Measurements from ENCODE around the gene CHL1. TPM values are rescaled to one million over a fixed set of nuclear protein-coding genes. Genes with fewer than 3 reads are reported as not detected.

The CHL1 gene
- total RNA-seq, 1 experiment from 2014 or later: not detected

GRCh38 chr3:396293-396692, 199.7 kb downstream of the CHL1 start:
- DNase-seq: no peak
- no peaks in the 10 kb centered on the region for H3K27me3 ChIP-seq
- H3K36me3 ChIP-seq: no peaks in the 10 kb centered on the region
- H3K9me3 ChIP-seq: no peaks in the 10 kb centered on the region
- H3K4me3 ChIP-seq: no peak overlapping the region

DNA sequence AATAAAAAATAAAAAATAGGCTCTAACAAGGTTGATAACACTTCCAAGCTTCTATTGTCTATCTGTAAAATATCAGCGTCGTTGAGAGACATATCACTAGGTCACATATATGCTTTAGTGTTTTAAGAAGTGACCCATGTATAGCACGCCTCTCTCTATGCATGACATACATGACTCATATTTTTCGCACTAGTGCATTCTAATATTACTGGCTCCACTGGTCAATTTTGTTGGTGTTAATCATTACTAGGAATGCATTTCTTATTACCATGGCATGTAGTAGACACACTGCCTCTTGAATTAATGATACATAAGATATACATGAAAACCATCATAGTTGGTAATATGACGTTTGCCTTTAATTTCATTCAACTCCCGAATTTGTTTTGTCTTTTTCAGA, 203.1 kb downstream of the CHL1 start:
- Histone ChIP-seq H3K36me3 (no peaks in the 10 kb centered on the region), H3K27me3 (no peaks in the 10 kb centered on the region)
- no peak for DNase-seq

DNA sequence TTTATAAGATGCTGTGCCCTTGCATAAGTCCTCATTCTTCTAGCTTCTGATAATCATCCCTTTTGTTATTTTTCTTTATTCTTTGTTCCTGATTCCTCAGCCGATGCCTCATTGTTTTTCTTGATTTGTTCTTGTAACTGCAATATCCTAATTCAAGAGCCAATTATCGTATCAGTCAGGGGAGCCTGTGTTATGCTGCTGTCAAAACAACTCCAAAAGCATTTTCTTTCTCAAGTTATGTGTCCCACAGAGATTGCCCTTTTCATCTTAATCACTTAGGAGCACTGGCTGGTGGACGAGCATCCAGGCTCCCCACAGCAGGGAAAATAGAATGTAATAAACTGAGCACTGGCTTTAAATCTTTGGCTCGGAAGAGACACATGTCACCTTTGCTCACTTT, 207.3 kb downstream of the CHL1 start:
- Histone ChIP-seq H3K36me3 (no peaks in the 10 kb centered on the region), H3K27me3 (no peaks in the 10 kb centered on the region), H3K9me3 (no peaks in the 10 kb centered on the region), H3K4me3 (no peak overlapping the region)
- no peak for DNase-seq

More for the DNA sequence above, 203.1 kb downstream of the CHL1 start:
- no peak overlapping the region for H3K4me3 ChIP-seq
- H3K9me3 ChIP-seq: no peaks in the 10 kb centered on the region

GRCh38 chr3:409011-409410, 212.4 kb downstream of the CHL1 start:
- H3K9me3 ChIP-seq: no peaks in the 10 kb centered on the region
- DNase-seq: no peak
- no peaks in the 10 kb centered on the region for H3K36me3 ChIP-seq
- no peaks in the 10 kb centered on the region for H3K27me3 ChIP-seq
- no peak overlapping the region for H3K4me3 ChIP-seq

DNA sequence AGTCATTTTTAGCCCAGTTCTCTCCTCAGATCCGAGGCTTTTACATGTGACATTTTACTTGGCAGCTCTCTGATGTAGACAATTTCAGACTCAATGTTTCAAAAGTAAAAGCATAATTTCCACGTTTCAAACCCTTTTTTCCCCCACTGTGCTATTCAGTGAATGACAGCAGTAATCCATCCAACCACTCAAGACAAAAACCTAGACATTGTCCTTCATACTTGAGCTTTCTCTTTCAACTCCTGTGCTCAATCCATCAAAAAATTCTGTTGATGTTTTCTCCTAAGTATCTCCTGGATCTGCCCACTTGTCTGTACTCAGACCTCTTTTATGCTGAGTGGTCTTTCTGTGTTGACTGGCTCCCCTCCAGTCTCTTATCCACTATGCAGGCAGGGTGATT, 214.7 kb downstream of the CHL1 start:
- Histone ChIP-seq H3K27me3 (no peaks in the 10 kb centered on the region), H3K4me3 (no peak overlapping the region), H3K36me3 (no peaks in the 10 kb centered on the region), H3K9me3 (no peaks in the 10 kb centered on the region)
- no peak for DNase-seq

DNA sequence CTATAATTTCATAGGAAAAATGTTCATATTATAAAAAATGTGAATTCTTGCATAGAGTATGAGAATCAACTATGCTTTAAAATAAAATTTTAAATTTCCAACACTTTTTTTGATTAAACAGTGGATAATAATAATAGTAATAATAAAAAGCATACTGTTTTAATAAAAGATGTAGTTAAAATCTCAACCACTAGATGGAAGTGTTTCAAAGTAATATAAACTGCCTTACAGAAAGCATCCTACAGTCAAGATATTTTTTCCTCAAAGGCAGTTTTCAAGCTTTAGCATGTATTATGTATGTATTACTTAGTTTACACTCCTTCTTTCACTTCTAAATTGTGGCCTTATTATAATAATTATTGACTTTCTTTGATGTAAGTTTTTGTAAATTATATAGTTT, 217.5 kb downstream of the CHL1 start:
- H3K27me3 ChIP-seq: no peaks in the 10 kb centered on the region
- H3K4me3 ChIP-seq: no peak overlapping the region
- no peaks in the 10 kb centered on the region for H3K9me3 ChIP-seq
- H3K36me3 ChIP-seq: no peaks in the 10 kb centered on the region
- no peak for DNase-seq

DNA sequence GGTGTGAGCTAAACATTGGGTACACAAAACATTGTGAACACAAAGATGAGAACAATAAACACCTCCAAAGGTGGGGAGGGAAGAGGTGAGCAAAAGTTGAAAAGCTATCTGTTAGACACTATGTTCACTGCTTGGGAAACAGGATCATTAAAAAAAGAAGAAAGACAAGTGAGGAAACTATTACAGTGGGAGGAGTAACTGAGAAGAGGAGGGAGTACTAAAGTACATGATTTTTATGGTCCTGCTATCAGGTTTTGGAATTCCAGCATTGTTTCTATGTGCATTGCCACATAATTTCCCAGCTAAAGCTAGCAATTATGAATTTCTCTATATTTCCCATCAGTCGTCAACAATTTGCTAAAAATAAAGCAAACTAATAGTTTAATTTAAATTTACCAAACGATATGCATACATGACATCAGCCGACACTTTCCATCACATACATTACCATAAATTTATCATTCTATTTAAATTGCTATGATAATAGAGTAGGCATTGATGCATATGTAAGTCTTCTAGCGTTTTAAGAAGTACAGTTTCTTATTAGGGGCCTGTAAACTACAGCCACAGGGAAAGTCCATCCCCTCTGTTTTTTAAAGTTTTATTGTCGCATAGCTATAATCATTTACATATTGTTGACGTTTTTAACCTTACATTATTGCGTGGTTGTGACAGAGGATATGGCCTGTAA, 221.8 kb downstream of the CHL1 start:
- Histone ChIP-seq H3K9me3 (no peaks in the 10 kb centered on the region), H3K4me3 (no peak overlapping the region), H3K27me3 (no peaks in the 10 kb centered on the region), H3K36me3 (no peaks in the 10 kb centered on the region)
- DNase-seq: no peak

DNA sequence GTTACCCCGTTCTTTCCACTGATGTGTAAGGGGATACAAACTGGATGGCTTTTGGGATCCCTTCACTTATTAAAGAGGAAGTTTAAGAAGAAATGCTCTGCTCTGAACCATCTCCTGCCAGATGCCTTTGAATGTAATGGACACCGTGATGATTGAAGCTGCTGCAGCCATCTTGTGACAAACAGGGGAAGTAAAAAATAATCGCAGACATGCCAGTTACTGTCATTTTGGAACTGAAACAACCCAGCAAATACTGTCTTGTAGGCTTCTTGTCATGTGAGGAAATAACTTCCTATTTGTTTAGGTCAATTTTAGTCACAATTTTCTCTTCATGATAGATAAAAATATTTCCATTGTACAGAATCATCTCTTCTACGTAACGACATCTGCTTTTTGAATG, 224.0 kb downstream of the CHL1 start:
- no peaks in the 10 kb centered on the region for H3K36me3 ChIP-seq
- no peaks in the 10 kb centered on the region for H3K27me3 ChIP-seq
- no peaks in the 10 kb centered on the region for H3K9me3 ChIP-seq
- no peak overlapping the region for H3K4me3 ChIP-seq
- no peak for DNase-seq

DNA sequence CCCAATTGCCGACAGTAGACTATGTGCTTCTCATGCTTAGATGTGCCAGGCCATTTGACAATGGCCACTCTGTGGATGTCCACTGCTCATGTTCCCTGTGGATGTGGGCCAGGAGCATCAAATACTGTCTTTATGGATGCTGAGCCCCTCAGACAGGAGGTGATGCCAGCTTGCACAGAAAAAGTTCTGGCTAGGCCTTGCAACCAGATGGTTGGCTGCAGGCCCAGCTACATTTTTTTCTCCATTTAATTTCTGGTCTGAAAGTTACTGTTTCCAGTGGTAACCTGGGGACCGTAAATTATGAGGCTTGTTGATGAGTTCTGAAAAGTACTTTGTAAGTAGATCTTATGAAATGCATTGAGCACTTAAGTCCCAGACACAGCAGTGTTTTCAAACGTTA, 228.5 kb downstream of the CHL1 start:
- no peaks in the 10 kb centered on the region for H3K27me3 ChIP-seq
- no peak for DNase-seq
- no peaks in the 10 kb centered on the region for H3K9me3 ChIP-seq

DNA sequence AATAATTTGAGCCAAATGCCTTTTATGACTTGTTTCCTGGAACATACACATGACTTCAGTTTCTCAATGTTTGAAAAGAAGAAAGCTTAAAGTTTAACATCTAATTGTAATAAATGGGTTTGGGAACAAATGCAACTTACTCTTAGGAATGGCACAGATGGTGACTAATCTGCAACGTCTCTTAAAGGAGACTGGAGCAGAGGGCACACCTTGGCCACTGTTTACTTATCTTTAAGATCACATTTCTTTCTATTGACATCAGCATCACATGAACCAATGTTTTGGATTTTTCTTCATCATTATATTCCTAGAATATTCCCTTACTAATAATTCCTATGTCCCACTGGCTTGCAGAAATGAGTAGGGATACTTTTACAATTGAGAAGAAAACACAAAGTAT, 229.5 kb downstream of the CHL1 start:
- H3K4me3 ChIP-seq: no peak overlapping the region
- H3K9me3 ChIP-seq: no peaks in the 10 kb centered on the region
- H3K36me3 ChIP-seq: no peaks in the 10 kb centered on the region
- no peak for DNase-seq
- no peaks in the 10 kb centered on the region for H3K27me3 ChIP-seq

More for the DNA sequence above, 228.5 kb downstream of the CHL1 start:
- H3K36me3 ChIP-seq: no peaks in the 10 kb centered on the region
- no peak overlapping the region for H3K4me3 ChIP-seq

DNA sequence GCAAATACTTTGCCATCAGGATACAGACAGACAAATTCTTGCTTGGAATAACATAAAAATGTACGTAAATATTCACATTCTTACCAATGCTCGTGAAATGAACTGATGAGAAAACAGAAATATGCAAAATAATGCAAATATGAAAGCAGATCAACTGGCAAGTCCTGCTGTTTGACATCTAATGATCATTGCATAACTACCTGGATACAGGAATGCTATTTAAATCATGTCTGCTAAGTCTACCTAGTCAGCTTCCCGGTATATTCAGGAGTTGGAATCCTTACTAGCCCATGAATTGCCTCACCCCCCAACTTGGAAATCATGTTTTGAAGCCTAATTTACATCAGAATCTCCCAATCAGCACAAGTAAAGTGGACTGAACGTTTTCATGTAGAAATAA, 230.6 kb downstream of the CHL1 start:
- Histone ChIP-seq H3K27me3 (no peaks in the 10 kb centered on the region), H3K36me3 (no peaks in the 10 kb centered on the region), H3K4me3 (no peak overlapping the region), H3K9me3 (no peaks in the 10 kb centered on the region)
- DNase-seq: no peak

DNA sequence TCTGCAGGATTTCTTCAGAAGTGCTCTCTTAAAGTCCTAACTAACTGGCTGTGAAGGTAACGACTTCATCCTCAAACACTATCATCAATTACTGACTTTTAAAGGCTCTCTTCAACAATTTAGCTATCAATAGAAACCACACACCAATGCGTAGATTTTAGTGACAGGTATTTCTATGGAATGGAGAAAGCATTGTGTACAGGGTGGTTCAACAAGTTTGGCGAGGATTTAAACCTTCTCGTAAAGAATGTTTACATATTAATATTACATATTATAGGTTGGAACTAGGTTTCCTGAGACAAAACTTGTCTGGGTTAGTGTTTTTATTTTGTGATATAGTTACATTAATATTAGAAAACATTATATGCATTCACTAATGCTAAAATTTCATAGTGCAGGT, 233.6 kb downstream of the CHL1 start:
- Histone ChIP-seq H3K27me3 (no peaks in the 10 kb centered on the region), H3K9me3 (no peaks in the 10 kb centered on the region), H3K4me3 (no peak overlapping the region), H3K36me3 (no peaks in the 10 kb centered on the region)
- DNase-seq: no peak

- Histone ChIP-seq H3K27me3 (no peaks in the 10 kb centered on the region), H3K36me3 (no peaks in the 10 kb centered on the region), H3K9me3 (no peaks in the 10 kb centered on the region), H3K4me3 (no peak overlapping the region)
- DNase-seq: no peak
Measured at GRCh38 chr3:435161-435560, 238.6 kb downstream of the CHL1 start.

DNA sequence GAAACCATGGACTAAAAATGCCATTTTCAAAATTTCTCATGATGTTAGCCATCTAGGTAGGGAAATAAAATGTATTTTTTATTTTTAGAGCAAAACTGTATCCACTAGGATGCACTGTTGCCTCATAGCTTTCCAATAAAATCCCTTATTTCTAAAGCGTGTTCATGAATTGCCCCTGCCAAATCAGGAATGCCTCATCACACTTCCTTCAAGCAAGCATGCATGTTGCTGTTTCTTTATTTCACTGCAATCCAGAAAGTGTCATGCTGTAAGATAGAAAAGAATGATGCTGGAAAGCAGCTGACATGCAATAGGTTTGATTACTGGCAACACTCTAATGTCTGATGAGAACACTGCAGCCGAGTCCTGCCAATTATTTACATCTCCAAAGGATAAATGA, 239.5 kb downstream of the CHL1 start:
- Histone ChIP-seq H3K27me3 (no peaks in the 10 kb centered on the region), H3K9me3 (no peaks in the 10 kb centered on the region), H3K4me3 (no peak overlapping the region), H3K36me3 (no peaks in the 10 kb centered on the region)
- DNase-seq: no peak

DNA sequence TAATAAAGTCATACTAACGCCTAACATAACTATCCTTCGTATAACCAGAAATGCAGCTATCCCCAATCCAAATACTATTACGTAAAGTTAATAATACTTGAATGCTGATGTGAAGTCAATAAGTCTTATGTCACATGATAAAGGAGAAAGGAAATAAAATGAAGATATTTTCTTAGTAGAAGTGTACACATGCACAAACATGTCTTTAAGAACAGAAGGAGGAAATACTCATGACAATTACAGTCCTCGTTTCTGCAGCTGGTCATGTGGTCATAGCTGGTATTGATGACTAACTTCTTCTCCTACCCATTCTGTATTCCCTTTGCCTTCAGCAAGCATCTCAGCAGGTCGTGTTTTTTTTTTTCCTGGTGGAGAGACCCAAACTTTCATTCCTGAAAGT, 244.3 kb downstream of the CHL1 start:
- H3K4me3 ChIP-seq: no peak overlapping the region
- H3K9me3 ChIP-seq: no peaks in the 10 kb centered on the region
- H3K27me3 ChIP-seq: no peaks in the 10 kb centered on the region
- DNase-seq: no peak
- H3K36me3 ChIP-seq: no peaks in the 10 kb centered on the region

GRCh38 chr3:445960-446359, 249.4 kb downstream of the CHL1 start:
- no peaks in the 10 kb centered on the region for H3K36me3 ChIP-seq
- H3K27me3 ChIP-seq: no peaks in the 10 kb centered on the region
- no peak overlapping the region for H3K4me3 ChIP-seq
- no peaks in the 10 kb centered on the region for H3K9me3 ChIP-seq
- DNase-seq: no peak

DNA sequence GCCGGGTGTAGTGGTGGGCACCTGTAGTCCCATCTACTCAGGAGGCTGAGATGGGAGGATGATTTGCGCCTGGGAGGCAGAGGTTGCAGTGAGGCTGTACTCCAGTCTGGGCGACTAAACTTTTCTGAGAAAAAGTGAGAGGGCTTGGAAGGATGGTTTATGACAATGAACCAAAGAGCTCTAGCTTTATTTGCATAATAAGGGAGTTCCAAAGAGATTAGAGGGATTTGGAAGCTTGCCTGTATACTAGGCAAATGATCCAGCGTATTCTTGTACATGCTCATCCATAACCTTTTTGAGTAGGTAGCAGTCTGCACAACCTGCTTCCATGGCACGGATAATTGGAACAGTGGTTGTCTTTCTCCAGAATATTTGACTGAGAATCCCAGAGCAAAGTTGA, 251.1 kb downstream of the CHL1 start:
- no peaks in the 10 kb centered on the region for H3K27me3 ChIP-seq
- no peak for DNase-seq
- H3K4me3 ChIP-seq: no peak overlapping the region
- H3K36me3 ChIP-seq: no peaks in the 10 kb centered on the region
- H3K9me3 ChIP-seq: no peaks in the 10 kb centered on the region

- H3K27me3 ChIP-seq: no peaks in the 10 kb centered on the region
- no peak for DNase-seq
- H3K36me3 ChIP-seq: no peaks in the 10 kb centered on the region
- no peaks in the 10 kb centered on the region for H3K9me3 ChIP-seq
- H3K4me3 ChIP-seq: no peak overlapping the region
Measured at GRCh38 chr3:449711-450110, 253.1 kb downstream of the CHL1 start.

- Histone ChIP-seq H3K9me3 (no peaks in the 10 kb centered on the region), H3K27me3 (no peaks in the 10 kb centered on the region), H3K4me3 (no peak overlapping the region), H3K36me3 (no peaks in the 10 kb centered on the region)
- DNase-seq: no peak
Measured at GRCh38 chr3:452221-452620, 255.7 kb downstream of the CHL1 start.
